ENCODE measurements around the gene GABRB1.
A peak's percentile ranks its signal among the peaks of the same experiment; 100 is the strongest.

The GABRB1 gene

GRCh38 chr4:47122592-47123291 is 91.4 kb downstream of the GABRB1 start:
- DNase-seq: peak; percentile 44

GRCh38 chr4:47128991-47129390 is 97.6 kb downstream of the GABRB1 start:
- DNase-seq: no peak

GRCh38 chr4:47135210-47135609 is 103.8 kb downstream of the GABRB1 start:
- no peak for DNase-seq

GRCh38 chr4:47143261-47143660 is 111.9 kb downstream of the GABRB1 start:
- DNase-seq: no peak

GRCh38 chr4:47145630-47146029 is 114.3 kb downstream of the GABRB1 start:
- no peak for DNase-seq

- DNase-seq: no peak
Observed at GRCh38 chr4:47154816-47155370, 123.5 kb downstream of the GABRB1 start.

GRCh38 chr4:47155919-47156318 is 124.6 kb downstream of the GABRB1 start:
- no peak for DNase-seq

GRCh38 chr4:47160095-47160494 is 128.7 kb downstream of the GABRB1 start:
- DNase-seq: no peak

- DNase-seq: no peak
Observed at GRCh38 chr4:47167081-47168035, 136.0 kb downstream of the GABRB1 start.

GRCh38 chr4:47184083-47184482 is 152.7 kb downstream of the GABRB1 start:
- no peak for DNase-seq

- DNase-seq: no peak
Observed at GRCh38 chr4:47185761-47186160, 154.4 kb downstream of the GABRB1 start.

GRCh38 chr4:47187608-47188007 is 156.2 kb downstream of the GABRB1 start:
- no peak for DNase-seq

- DNase-seq: no peak
Observed at GRCh38 chr4:47193179-47193578, 161.8 kb downstream of the GABRB1 start.

GRCh38 chr4:47194036-47194737 is 162.8 kb downstream of the GABRB1 start:
- DNase-seq: no peak

GRCh38 chr4:47195706-47196105 is 164.3 kb downstream of the GABRB1 start:
- DNase-seq: no peak

GRCh38 chr4:47198791-47199190 is 167.4 kb downstream of the GABRB1 start:
- no peak for DNase-seq

GRCh38 chr4:47203593-47203992 is 172.2 kb downstream of the GABRB1 start:
- no peak for DNase-seq

- no peak for DNase-seq
Observed at GRCh38 chr4:47207555-47207954, 176.2 kb downstream of the GABRB1 start.

GRCh38 chr4:47209833-47210232 is 178.5 kb downstream of the GABRB1 start:
- DNase-seq: no peak

GRCh38 chr4:47210828-47211227 is 179.5 kb downstream of the GABRB1 start:
- DNase-seq: no peak

- DNase-seq: no peak
Observed at GRCh38 chr4:47213106-47213505, 181.7 kb downstream of the GABRB1 start.

- no peak for DNase-seq
Observed at GRCh38 chr4:47213539-47213938, 182.2 kb downstream of the GABRB1 start.

GRCh38 chr4:47213971-47214370 is 182.6 kb downstream of the GABRB1 start:
- no peak for DNase-seq

All from GDM1 (cell line).